SK-N-MC (cell line): ENCODE measurements around the gene CACNA1G.

ENCODE experiments used
- EZH2 ChIP-seq: fragments of 200-600 bp; sonication (generic); IDR thresholded peaks from one replicate; pipeline ENCODE4 v1.6.1; 2017; ENCODE audit warnings: antibody characterized with exemption
- FOXP2 ChIP-seq: optimal IDR thresholded peaks from 2 replicates; pipeline ENCODE3; 2011; ENCODE audit warnings: mild to moderate bottlenecking, moderate library complexity; ENCODE audit not compliant: insufficient read depth; ENCODE audit errors: extremely low read length, control extremely low read depth
- POLR2AphosphoS5 ChIP-seq: IDR thresholded peaks from 2 replicates; pipeline ENCODE4 v1.6.1; 2012; ENCODE audit warnings: mild to moderate bottlenecking, low read depth, low read length, borderline replicate concordance

GRCh38 chr17:50551433-50551815 is 9.1 kb upstream of the CACNA1G start:
- TF ChIP-seq POLR2AphosphoS5 (no peak), EZH2 (no peak), FOXP2 (no peak)
